GM20431 (cell line): Measurements from ENCODE around the gene SEMA4D.

Experiments
- in situ Hi-C: fragments of 300-500 bp; cut with MseI, MboI; formaldehyde crosslinking; loops from one replicate; pipeline ENCODE4 v1.15.0; 2020; ENCODE audit warnings: low sequenced_read_pairs; ENCODE audit not compliant: unreplicated experiment

SEMA4D gene

DNA sequence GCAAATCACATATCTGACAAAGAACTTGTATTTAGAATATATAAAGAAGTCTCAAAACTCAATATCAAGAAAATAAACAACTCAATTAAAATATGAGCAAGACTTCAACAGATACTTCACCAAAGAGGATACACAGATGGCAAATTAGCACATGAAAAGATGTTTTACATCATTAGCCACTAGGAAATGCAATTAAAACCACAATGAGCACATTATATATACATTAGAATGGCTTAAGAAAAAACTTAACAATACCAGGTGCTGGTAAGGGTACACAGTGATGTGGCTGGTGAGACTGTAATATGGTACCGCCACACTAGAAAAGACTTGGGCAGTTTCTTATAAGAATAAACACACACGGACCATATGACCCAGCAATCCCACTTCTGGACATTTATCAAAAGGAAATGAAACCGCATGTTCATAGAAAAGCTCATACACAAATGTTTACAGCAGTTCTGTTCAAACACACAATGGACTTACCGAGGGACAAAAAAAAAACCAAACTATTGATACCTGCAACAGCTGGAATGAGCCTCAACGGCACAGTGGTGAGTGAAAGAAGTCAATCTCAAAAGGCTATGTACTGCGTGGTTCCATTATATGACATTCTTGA lies 27.6 kb downstream of the SEMA4D start:
- in situ Hi-C loops = no loop called here

DNA sequence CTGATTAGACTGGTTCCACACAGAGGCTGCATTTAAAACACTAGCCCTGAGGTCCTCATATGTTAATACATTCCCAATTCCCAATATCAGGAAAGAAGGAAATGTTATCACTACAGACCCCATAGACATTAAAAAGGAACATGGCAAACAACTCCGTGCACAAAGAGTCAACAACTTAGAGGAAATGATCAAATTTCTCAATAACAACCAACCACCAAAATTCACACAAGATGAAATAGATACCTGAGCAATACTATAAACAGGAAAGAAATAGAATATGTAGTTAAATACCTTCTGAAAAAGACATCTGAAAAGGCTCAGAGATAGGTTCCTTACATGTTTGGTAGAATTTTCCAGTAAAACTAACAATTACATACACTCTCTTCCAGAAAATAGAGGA lies 28.9 kb downstream of the SEMA4D start:
- in situ Hi-C loops = no loop called here

DNA sequence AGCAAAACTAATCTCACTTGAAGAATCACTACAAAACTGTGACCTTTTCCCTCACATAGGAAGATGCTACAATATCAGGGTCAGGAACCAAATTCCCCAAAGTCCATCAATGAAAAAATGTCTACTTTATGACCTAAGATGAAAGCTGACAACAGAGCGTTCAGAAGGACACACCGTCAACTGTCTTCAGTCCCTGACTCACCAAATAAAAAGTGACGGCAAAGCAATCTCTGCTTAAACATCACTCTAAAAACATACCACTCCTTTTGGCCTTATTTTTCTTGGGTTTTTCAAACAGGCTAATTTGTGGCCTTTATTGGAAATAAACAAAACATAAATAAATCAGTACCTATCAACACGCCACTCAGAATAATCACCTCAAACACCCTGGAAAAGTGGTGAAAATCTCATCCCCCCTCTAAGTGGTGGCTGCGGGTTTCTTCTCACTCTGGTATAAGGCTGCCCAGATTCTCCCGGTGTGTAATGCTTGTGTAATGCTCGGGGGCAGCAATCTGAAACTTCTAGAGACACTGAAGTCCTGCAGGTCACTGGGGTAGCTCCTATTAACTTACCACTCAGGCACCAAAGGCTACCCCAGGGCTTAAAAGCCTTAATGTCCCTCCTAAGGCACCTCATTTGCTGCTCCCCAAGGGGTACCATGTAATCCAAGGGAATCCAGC lies 29.5 kb downstream of the SEMA4D start:
- in situ Hi-C loops = no loop called here

DNA sequence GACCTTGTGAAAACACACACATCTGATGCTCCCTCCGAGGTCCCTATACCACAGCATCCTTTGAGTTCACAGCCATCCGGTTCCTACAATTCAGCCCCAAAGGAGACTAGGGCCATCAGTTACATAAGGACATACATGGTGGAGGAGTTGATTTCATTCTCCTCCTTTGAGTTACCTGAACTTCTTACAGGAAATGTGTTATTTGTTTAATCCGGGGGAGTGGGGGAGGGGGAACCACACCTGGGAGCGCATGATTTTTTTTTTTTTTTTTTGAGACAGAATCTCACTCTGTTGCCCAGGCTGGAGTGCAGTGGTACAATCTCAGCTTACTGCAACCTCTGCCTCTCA lies 30.7 kb downstream of the SEMA4D start:
- in situ Hi-C loops = no loop called here

DNA sequence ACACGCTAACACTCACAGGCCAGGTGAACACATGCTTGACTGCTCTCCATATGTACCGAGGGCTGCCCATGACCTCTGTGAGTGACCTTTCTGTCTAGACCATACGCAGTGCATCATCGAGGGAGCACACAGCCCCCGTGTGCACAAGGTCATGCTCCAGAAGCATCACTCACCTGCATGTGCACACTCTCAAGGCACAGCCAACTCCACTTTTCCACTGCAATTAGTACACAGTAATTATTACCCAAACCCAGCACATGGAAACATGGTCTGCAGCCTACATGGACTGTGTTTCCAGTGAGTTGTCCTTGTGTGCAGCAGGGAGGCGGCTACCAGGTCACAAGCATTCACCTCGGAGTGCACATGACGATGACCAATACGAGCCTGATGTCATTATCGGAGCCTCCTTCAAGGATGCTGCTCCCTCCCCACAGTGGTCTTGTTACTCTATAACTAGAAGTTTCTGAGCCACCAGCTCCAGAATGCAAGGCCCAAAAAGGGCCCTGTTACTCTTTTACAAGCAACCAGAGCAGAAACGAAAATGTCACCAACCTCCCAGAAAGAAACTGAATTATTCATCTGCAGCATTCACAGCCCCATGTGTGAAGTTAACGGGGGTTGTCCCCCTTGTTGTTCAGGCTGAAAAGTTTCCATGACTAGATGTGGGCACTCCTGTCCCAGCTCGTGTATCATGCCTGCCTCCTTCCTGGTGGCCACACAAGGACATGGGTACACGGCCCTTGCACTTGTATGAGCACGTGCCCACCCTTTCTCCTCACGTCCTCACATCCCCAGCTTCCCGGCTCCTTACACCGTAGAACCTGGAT lies 31.2 kb downstream of the SEMA4D start:
- in situ Hi-C loops = no loop called here

DNA sequence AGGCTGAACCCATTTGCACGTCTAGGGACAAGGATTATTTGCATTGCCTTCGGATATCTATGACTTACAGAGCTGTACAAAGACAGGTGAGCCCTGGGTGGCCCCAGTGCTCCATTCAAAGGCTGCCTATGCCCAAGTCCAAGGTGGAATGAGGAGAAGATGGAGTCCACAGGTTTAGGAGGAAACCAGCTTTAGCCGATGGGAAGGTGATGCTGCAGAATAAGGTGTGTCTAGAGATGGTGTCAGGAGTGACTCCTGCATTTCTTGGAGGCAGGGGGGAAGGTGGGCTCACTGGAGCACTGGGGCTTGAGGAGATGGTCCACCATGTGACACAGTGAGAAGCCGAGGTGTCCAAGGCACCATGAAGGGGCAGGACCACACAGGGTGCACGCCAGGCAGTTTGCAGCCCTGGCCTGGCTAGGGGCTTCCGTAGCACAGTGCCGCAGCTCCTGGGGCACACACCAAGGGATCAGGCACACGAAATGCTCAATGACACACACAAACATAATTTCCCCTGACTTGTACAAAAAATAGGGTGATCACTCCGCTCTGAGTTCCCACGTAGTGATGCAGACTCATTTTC lies 32.1 kb downstream of the SEMA4D start:
- in situ Hi-C loops = no loop called here

DNA sequence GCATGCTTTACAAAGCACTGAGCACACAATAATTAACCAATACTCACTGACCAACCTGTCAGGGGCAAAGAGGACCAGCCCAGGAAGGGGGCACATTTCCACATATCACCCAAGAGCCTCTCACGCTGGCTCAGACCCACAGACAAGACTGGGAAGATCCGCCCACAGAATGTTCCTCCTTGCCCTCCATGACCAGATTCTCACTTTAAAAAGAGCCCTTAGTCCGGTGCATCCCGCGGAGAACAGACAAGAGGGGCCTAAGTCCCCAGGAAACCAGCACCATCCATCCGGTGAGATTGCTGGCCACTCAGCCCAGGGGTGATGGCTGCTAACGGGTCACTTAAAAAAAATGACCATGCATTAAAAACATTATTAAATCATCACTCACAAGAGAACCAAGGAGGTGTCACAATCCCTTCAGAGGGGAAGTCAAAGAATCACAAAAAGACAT lies 32.9 kb downstream of the SEMA4D start:
- in situ Hi-C loops = no loop called here

DNA sequence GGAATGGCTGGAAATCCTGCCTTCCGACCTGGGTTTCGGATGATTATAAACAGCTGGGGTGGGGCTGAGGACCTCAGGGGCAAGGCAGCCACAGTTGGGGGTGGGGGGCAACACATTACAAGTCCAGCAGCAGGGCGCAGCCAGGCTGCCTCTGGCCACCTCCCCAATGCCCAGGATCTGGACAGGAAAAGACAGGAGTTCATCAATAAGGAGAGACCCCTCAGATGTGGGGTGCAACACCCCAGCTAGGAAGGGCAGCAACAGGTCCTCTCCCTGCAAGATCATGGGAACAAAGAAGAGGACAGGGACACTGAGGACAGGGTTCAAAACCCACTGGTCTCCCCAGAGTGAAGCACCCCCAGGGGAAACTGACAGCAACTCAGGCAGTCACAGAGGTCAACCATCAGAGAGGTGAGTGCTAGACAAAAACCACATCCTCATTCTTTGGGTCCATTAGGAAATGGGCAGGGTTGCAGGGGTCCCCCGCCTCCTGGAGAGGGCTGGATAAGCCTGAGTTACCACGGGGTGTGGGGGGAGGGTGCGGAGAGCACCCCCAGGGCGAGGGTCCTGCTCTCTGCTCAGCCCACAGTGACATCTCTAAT lies 33.5 kb downstream of the SEMA4D start:
- in situ Hi-C loops = no loop called here

DNA sequence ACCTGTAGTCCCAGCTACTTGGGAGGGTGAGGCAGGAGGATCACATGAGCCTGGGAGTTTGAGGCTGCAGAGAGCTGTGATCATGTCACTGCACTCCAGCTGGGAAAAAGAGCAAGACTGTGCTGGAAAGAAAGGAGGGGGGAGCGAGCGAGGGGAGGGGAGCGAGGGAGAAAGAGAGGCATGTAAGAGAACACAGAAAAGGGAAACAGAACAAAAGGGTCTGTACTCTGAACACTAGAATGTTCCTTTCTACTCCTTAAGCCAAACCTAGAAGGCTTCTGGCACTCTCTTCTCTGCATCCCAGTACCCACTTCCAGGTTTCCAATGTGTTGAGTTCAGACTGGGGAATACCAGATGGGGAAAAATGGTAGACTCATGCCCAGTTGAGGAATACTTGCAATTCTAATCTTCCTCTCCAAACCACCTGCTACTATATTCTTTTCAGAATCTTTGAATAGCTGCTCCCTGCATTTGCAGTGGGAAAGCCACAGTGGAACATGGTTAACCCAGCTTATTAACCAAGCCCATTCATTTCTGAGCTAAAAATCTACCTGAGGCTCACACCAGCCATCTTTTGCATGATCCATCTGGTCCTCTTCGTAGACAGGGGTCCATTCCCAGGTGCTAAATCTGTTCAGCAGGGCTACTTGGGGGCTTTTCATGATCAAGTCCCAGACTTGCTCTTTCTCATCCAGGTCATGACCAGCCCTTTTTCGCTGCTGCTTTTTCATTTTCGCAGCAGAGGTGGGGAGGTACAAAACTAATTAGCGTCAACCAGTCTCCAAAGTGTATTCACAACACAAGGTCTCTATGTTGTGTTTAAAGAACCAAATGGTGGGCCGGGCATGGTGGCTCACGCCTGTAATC lies 34.9 kb downstream of the SEMA4D start:
- in situ Hi-C loops = no loop called here

DNA sequence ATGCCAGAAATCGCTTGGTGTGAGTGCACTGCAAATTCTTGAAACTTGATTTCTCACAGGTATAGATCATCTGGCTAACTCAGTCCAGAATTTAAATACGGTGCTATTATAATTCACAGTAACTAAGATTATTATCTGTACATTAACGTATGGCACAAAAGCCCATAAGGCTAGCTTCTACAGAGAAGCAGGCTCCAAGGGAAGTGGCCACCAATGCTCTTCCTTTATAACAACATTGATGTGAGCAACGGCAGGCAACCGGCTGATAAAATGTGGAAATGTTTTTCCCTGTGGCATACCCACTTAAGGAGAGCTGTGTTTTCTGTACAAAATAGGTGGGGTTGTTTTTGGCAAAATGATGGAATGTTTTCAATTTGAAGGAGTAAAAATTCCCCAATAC lies 35.7 kb downstream of the SEMA4D start:
- in situ Hi-C loops = no loop called here

DNA sequence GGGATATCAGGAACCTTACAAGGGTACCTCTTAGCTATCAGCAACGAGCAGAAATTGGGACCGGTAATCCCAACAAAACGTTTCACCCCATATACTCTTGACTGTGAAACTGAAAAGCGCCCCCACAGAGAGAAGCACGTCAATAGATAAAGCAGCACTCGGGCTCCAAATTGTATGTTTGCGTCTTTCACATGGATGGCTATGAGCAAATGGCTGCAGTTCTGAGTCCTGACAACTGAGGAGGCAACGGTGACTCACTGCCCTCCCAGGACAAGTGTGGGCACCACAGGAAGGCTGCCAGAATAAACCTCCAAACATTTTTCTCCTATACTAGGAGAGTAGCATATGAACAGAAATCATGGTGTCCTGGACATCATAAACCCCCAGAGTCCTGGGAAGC lies 36.6 kb downstream of the SEMA4D start:
- in situ Hi-C loops = no loop called here

DNA sequence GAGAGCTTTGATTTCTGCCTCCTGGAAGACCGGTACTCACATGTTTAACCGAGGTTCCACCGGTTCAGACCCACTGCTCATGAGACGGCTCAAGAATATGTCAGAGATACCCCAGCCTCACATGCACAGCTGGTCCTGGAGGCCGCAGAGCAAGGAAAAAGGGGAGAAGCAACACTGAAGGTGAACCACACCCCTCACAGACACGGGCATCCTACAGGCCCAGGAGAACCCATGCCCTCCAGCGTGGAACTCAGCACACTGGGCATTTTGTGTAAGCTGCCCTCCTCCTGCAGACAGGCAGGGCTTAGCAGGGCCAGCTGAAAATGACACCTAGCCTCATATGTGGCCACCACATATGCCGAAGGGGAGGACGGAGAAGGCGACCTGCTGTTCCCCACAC lies 37.4 kb downstream of the SEMA4D start:
- in situ Hi-C loops = no loop called here

DNA sequence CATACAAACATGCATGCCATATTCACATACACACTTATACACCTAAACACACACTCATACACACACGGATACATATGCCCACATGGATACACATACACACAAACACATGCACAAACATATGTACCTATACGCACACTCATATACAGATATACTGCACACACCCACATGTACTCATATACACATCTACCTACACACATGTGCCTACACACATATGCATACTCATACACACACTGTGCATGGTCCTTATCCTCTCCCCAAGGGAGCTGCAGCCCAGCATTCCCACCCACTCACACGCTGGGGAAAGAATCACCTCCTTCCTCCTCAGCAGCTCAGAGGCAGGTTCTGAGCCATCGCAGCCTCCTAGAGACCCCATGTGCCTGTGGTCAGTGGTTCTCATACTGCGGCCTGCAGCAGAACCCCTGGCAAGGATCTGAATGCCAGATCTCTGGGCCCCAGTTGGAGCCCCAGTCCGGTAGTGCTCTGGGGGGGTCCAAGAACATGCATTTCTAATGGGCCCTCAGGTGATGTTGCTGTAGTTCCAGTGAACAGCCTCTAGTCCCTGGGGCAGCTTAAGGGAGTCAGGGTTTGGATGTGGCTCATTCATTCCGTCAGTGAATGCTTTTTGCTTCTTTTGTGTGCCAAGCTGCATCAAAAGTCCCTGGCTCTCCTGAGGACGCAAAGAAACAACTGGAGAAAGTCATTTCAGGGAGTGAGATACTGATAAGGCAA lies 39.0 kb downstream of the SEMA4D start:
- in situ Hi-C loops = no loop called here

DNA sequence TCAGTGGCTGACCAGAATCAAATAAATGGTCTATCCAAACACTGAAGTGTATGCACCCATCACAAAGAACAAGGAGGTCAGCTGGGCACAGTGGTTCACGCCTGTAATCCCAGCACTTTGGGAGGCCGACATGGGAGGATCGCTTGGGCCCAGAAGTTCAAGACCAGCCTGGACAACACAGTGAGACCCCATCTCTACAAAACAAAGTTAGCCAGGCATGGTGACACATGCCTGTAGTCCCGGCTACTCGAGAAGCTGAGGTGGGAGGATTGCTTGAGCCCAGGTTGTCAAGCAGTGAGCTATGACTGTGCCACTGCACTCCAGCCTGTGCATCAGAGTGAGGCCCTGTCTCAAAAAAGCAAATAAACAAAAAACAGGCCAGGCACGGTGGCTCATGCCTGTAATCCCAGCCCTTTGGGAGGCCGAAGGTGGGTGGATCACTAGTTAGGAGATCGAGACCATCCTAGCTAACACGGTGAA lies 40.5 kb downstream of the SEMA4D start:
- in situ Hi-C loops = no loop called here

DNA sequence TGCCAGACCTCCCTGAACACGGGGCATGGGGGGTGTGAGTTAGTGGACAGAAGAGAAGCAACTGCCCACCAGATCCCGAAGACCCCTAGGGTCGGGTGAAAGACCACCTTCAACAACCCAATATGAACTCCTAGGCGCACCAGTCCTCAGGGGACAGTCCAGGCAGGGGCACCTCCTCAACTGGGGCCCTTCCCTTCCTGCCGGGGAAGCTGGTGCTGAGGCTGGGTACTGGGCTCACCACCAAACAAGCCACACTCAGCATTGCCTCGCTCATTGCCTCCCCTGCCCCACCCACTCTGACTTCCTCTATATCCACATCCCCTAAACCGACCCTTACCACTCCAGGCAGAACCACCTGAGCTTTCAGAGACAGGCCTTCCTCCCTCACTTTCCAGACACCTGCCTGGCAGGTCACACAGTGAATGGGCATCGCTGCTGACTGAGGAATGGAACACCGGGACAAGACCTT lies 42.5 kb downstream of the SEMA4D start:
- in situ Hi-C loops = no loop called here

DNA sequence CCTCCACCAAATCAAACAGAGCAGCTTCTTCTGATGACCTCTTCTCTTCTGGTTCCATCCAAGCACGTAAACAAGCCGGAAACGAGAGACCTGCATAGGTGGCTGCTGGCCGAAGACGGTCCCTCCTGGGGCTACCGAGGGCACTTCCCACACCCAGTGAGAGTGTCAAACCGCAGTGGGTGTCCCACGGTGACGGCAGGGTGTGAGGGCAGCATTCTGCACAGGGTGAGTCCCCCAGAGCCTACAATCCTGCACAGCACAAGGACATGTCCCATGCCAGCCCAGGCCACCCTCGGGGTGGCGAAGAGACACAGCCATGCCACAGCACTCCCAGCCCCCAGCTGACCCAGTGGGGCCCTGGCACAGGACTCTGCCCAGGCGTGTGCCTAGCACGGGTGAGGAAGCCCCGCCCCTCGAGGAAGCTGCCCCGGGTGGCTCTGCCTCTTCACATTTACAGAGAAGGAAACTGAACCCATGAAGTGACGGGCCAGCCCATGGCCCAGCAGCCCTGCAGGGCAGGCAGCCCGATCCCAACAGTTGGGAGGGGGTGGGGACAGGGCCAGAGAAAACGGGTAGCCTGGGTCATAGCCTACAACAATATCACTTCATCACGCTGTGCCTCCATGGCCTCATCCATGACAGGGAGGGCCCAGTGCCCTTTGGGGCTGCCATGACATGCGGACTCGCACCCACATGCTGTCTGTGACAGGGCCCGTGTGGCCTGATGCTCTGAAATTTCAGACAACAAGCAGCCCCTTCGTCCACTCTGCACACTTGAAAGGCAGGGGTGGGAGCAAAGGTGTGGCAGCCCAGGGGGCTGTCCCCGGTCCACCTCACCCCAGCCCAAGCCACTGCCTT lies 43.2 kb downstream of the SEMA4D start:
- in situ Hi-C loops = no loop called here

DNA sequence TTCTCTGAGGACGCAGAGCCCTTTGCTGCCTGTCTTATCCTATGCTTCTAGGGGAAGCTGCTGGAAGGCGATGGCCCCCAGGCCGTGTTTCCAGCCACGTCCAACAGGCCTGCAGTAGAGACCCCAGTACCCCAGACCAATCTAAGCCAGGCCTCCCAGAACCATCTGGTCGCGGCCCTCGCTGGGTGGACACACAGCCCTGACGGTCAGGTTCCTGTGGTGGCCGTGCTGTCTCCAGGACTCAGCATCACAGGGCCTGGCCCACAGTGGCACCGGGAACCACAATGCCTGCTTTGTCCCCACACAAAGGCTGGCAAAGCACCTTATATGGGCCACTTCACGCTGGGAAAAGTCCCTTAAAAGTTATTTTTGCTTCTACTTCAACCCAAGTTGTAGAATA lies 44.5 kb downstream of the SEMA4D start:
- in situ Hi-C loops = no loop called here

DNA sequence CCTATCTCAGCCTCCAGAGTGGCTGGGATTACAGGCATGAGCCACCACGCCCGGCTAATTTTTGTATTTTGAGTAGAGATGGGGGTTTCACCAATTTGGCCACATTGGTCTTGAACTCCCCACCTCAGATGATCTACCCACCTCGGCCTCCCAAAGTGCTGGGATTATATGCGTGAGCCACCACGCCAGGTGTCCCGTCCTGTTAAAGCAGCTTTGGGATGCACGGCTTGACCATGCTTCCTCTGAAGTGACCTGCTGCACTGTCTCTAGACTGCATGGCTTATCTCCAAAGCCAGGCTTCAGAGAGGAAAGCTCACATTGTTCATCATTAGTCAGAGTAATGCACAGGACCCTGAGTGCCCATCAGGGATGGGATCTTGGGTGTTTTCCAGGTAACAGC lies 45.4 kb downstream of the SEMA4D start:
- in situ Hi-C loops = no loop called here
